HG02943 (cell line): ENCODE results near the gene ENTPD1.
"Not testable (repeated sequence)": the region's sequence is repeated elsewhere in the genome, so short reads cannot be mapped to it uniquely, and the experiment has no call there.

Experiments
- ATAC-seq: cut with Tn5 transposase; IDR thresholded peaks from one replicate; pipeline ENCODE4 v1.9.1; 2021; ENCODE audit warnings: mild to moderate bottlenecking, low read depth, moderate library complexity; ENCODE audit not compliant: unreplicated experiment

The ENTPD1 gene

GRCh38 chr10:95756809-95757684 lies 1.1 kb downstream of the ENTPD1 start:
- ATAC-seq: no peak

GRCh38 chr10:95758351-95759025 lies 2.5 kb downstream of the ENTPD1 start:
- ATAC-seq: peak; percentile 52

- no peak for ATAC-seq
These were observed 3.4 kb downstream of the ENTPD1 start for GRCh38 chr10:95759233-95759826.

GRCh38 chr10:95761939-95762492 lies 6.1 kb downstream of the ENTPD1 start:
- no peak for ATAC-seq

GRCh38 chr10:95767884-95768556 lies 12.1 kb downstream of the ENTPD1 start:
- ATAC-seq: no peak

- ATAC-seq: no peak
These were observed 14.2 kb downstream of the ENTPD1 start for GRCh38 chr10:95770084-95770720.

GRCh38 chr10:95773454-95773853 lies 17.5 kb downstream of the ENTPD1 start:
- ATAC-seq: not testable (repeated sequence)

GRCh38 chr10:95777638-95778037 lies 21.7 kb downstream of the ENTPD1 start:
- ATAC-seq: not testable (repeated sequence)

GRCh38 chr10:95782318-95782717 lies 26.4 kb downstream of the ENTPD1 start:
- ATAC-seq: no peak

GRCh38 chr10:95783741-95784140 lies 27.8 kb downstream of the ENTPD1 start:
- ATAC-seq: peak; percentile 48

GRCh38 chr10:95784279-95784913 lies 28.4 kb downstream of the ENTPD1 start:
- ATAC-seq: no peak

- ATAC-seq: peak; percentile 41
These were observed 29.4 kb downstream of the ENTPD1 start for GRCh38 chr10:95785317-95785716.

- ATAC-seq: no peak
These were observed 30.1 kb downstream of the ENTPD1 start for GRCh38 chr10:95785942-95786669.

- ATAC-seq: no peak
These were observed 31.5 kb downstream of the ENTPD1 start for GRCh38 chr10:95787447-95787846.

GRCh38 chr10:95788830-95789229 lies 32.9 kb downstream of the ENTPD1 start:
- no peak for ATAC-seq

GRCh38 chr10:95789902-95790301 lies 33.9 kb downstream of the ENTPD1 start:
- no peak for ATAC-seq

GRCh38 chr10:95790982-95791381 lies 35.0 kb downstream of the ENTPD1 start:
- no peak for ATAC-seq

GRCh38 chr10:95791425-95791979 lies 35.5 kb downstream of the ENTPD1 start:
- no peak for ATAC-seq
